IMR-90 (cell line): Measurements from ENCODE around the gene RALGPS1. TPM values are rescaled to one million over a fixed set of nuclear protein-coding genes. Genes with fewer than 3 reads are reported as not detected.
A peak's percentile ranks its signal among the peaks of the same experiment; 100 is the strongest.

ENCODE experiments used
- ATAC-seq: fragments of 200-7000 bp; cut with Tn5 transposase; 2 replicates; pipeline ENCODE4 v1.9.1; 2020; ENCODE audit warnings: low read depth, mild to moderate bottlenecking, moderate library complexity
- BruUV-seq: library from RNA; stranded (reverse); fragments of 400-500 nt; replicated peaks from 2 replicates; lab custom pipeline; 2021; lab: Mats Ljungman, UMichigan
- CTCF ChIA-PET: fragments of 300-600 bp; formaldehyde crosslinking; extraction: SDS; loops from one replicate; lab custom pipeline; 2021; ENCODE audit warnings: antibody characterized with exemption; lab: Yijun Ruan, JAX
- POLR2A ChIA-PET: fragments of 300-600 bp; sonication (Branson Sonifier 250); formaldehyde crosslinking; loops from one replicate; lab custom pipeline; 2022; ENCODE audit warnings: antibody characterized with exemption; ENCODE audit not compliant: unreplicated experiment; lab: Charles Lee
- DNase-seq: peaks from one replicate; pipeline ENCODE4 v3.0.0; 2013
- H2AFZ ChIP-seq: replicated peaks from 2 replicates; pipeline ENCODE3; 2013; ENCODE audit warnings: low read length, mild to moderate bottlenecking; ENCODE audit not compliant: poor library complexity
- H2AK5ac ChIP-seq: 2 replicates; pipeline ENCODE4 v1.6.1; 2013; ENCODE audit warnings: low read depth, low read length, inconsistent platforms
- H2AK9ac ChIP-seq: replicated peaks from 2 replicates; pipeline ENCODE3; 2013; ENCODE audit warnings: mild to moderate bottlenecking, low read depth, low read length, moderate library complexity; ENCODE audit not compliant: poor library complexity
- H2BK120ac ChIP-seq: 2 replicates; pipeline ENCODE4 v1.6.1; 2013; ENCODE audit warnings: low read depth, low read length, inconsistent platforms
- H2BK15ac ChIP-seq: 3 replicates; pipeline ENCODE4 v1.6.1; 2013; ENCODE audit warnings: low read depth, low read length, inconsistent platforms
- H2BK20ac ChIP-seq: 2 replicates; pipeline ENCODE4 v1.6.1; 2013; ENCODE audit warnings: low read depth, mild to moderate bottlenecking, inconsistent platforms, low read length, moderate library complexity
- H2BK5ac ChIP-seq: 2 replicates; pipeline ENCODE4 v1.6.1; 2013; ENCODE audit warnings: mild to moderate bottlenecking, low read depth, low read length, inconsistent platforms; ENCODE audit not compliant: poor library complexity, severe bottlenecking
- H3K14ac ChIP-seq: replicated peaks from 2 replicates; pipeline ENCODE4 v1.6.1; 2013; ENCODE audit warnings: low read depth, low read length, inconsistent platforms
- H3K18ac ChIP-seq: 2 replicates; pipeline ENCODE4 v1.6.1; 2013; ENCODE audit warnings: low read depth, low read length, control low read depth
- H3K23ac ChIP-seq: 2 replicates; pipeline ENCODE4 v1.6.1; 2013; ENCODE audit warnings: low read depth, low read length, inconsistent platforms
- H3K27ac ChIP-seq: 2 replicates; pipeline ENCODE4 v1.5.1; 2013; ENCODE audit warnings: mild to moderate bottlenecking, control low read depth, low read length; ENCODE audit not compliant: insufficient read depth
- H3K27me3 ChIP-seq: 2 replicates; pipeline ENCODE4 v1.6.1; 2013; ENCODE audit warnings: low read length; ENCODE audit not compliant: control insufficient read depth, insufficient read depth
- H3K36me3 ChIP-seq: 2 replicates; pipeline ENCODE4 v1.6.1; 2013; ENCODE audit warnings: low read length, mixed read lengths; ENCODE audit not compliant: control insufficient read depth, insufficient read depth
- H3K4ac ChIP-seq: 2 replicates; pipeline ENCODE4 v1.6.1; 2013; ENCODE audit warnings: low read depth, low read length, inconsistent platforms
- H3K4me1 ChIP-seq: 2 replicates; pipeline ENCODE4 v1.6.1; 2013; ENCODE audit warnings: low read length, mixed read lengths; ENCODE audit not compliant: control insufficient read depth, insufficient read depth
- H3K4me2 ChIP-seq: 2 replicates; pipeline ENCODE4 v1.6.1; 2013; ENCODE audit warnings: low read depth, mild to moderate bottlenecking, control low read depth, low read length, moderate library complexity
- H3K4me3 ChIP-seq: 2 replicates; pipeline ENCODE4 v1.5.1; 2013; ENCODE audit warnings: low read depth, mild to moderate bottlenecking, control low read depth, low read length, moderate library complexity; ENCODE audit not compliant: insufficient read depth
- H3K56ac ChIP-seq: 2 replicates; pipeline ENCODE4 v1.6.1; 2013; ENCODE audit warnings: low read length, inconsistent platforms; ENCODE audit not compliant: insufficient read depth; ENCODE audit errors: extremely low read depth
- H3K79me1 ChIP-seq, 2 experiments: 2 replicates each; pipeline ENCODE4 v1.6.1; 2013; ENCODE audit warnings: low read length in 2 of 2, inconsistent platforms in 1 of 2, low read depth in 1 of 2
- H3K9ac ChIP-seq: 2 replicates; pipeline ENCODE4 v1.6.1; 2013; ENCODE audit warnings: low read depth, low read length, control low read depth
- H3K9me1 ChIP-seq: 2 replicates; pipeline ENCODE4 v1.6.1; 2013; ENCODE audit warnings: low read length, inconsistent platforms; ENCODE audit not compliant: insufficient read depth
- H3K9me3 ChIP-seq: 2 replicates; pipeline ENCODE4 v1.6.1; 2013; ENCODE audit warnings: low read length; ENCODE audit not compliant: control insufficient read depth, insufficient read depth
- H4K20me1 ChIP-seq: 2 replicates; pipeline ENCODE4 v1.6.1; 2013; ENCODE audit warnings: low read length, inconsistent platforms; ENCODE audit not compliant: insufficient read depth
- H4K5ac ChIP-seq: 2 replicates; pipeline ENCODE4 v1.6.1; 2013; ENCODE audit warnings: mild to moderate bottlenecking, low read depth, low read length, control low read depth
- H4K8ac ChIP-seq, 2 experiments: 2 replicates each; pipeline ENCODE4 v1.6.1; 2013; ENCODE audit warnings: low read depth in 2 of 2, low read length in 2 of 2, control low read depth in 1 of 2, inconsistent platforms in 1 of 2
- H4K91ac ChIP-seq: 2 replicates; pipeline ENCODE4 v1.6.1; 2013; ENCODE audit warnings: low read depth, low read length, inconsistent platforms; ENCODE audit not compliant: insufficient read depth
- CEBPB ChIP-seq: IDR thresholded peaks from 2 replicates; pipeline ENCODE4 v1.6.1; 2012; ENCODE audit warnings: low read depth, low read length, improper control_type of control experiment
- CHD1 ChIP-seq: IDR thresholded peaks from 2 replicates; pipeline ENCODE4 v1.6.1; 2012; ENCODE audit warnings: low read depth, low read length, improper control_type of control experiment
- WGBS, 2 experiments: methylation state at CpG; one replicate each; pipeline versions ENCODE4 v1.1.5 to v1.1.7; 2013; ENCODE audit warnings: missing lambda C conversion rate in 2 of 2; ENCODE audit not compliant: insufficient read length in 1 of 2; ENCODE audit errors: extremely low coverage in 2 of 2; 5-methylcytosine and 5-hydroxymethylcytosine counted together
- dilution Hi-C: fragments of 300-500 bp; cut with HindIII; formaldehyde crosslinking; loops from one replicate; pipeline ENCODE4 v1.14.3; 2018; ENCODE audit warnings: low sequenced_read_pairs; ENCODE audit not compliant: unreplicated experiment
- in situ Hi-C: fragments of 300-500 bp; cut with MboI; formaldehyde crosslinking; loops from 3 replicates; pipeline ENCODE4 v1.14.3; 2019; ENCODE audit warnings: low sequenced_read_pairs, inconsistent platforms, mixed read lengths
- intact Hi-C: fragments of 100-400 bp; cut with micrococcal nuclease; formaldehyde crosslinking; loops from 2 replicates; pipeline ENCODE4 v1.10.0; 2022
- polyA plus RNA-seq, 3 experiments: library from polyadenylated mRNA; depleted of rRNA; stranded (reverse); fragments of >200 nt; gene quantifications; 2 replicates each; pipeline ENCODE4 v1.2.3, GENCODE V29; 2012; ENCODE audit warnings: low replicate concordance in 1 of 3
- total RNA-seq: library from RNA; depleted of rRNA; stranded (reverse); fragments of >200 nt; gene quantifications from 2 replicates; pipeline ENCODE4 v1.2.3, GENCODE V29; 2012

RALGPS1 gene
- total and polyA plus RNA-seq, 2 of the 4 experiments (the other 2 are of a cell fraction): 0.90 to 2.8 TPM

DNA sequence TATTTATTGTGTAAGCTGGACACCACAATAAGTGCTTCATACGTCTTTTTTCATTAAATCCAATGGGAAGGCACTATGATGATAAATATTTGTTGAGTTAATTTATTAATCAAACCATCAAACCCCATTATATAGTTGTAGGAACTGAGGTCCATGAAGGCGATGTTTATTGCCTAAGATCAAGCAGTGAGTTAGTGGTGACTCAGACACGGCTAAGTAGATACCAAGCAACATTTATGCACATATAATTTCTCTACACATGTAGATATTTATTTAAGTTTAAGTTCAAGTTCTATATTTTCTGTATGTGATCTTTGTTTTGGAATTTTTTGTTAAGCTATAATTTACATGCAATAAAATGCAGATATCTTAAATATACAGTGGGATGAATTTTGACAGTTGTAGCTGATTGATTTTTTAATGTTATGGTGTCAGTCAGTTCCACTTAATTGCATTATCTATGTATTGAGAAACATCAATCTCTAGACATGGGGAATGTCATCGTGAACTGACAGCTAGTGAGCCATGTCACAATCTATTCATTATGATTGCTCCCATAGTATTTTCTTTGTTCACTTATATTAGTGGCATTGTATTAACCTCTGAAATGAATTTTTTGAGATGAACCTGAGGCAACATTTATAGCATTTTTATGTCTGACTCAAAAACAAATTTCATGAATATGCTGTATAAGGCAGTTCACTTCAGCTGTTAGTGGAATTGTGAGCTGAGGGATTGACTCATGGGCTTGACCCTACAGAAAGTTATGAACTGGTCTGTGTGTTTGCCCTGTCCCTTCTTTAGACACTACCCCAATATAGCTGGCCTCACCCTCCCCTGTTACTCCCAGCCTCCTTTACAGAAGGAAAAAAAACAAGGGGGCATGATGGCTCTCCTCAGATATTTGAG lies 338.1 kb downstream of the RALGPS1 start:
- H3K56ac ChIP-seq: no peak overlapping the region
- no peak overlapping the region for H4K91ac ChIP-seq
- no peak overlapping the region for H2AK9ac ChIP-seq
- no peak overlapping the region for H4K5ac ChIP-seq
- ChIA-PET POLR2A (no interaction called here), CTCF (interaction anchor here (1.2 kb wide), 1 partner anchor 11 kb away, joined by 3 read pairs; no protein-coding TSS in a partner anchor)
- H3K4me1 ChIP-seq: no peaks in the 10 kb centered on the region
- H3K4me3 ChIP-seq: no peak overlapping the region
- in situ Hi-C loops: no loop called here
- H4K20me1 ChIP-seq: no peaks in the 10 kb centered on the region
- H2AFZ ChIP-seq: no peak overlapping the region
- intact Hi-C loops: no loop called here
- H3K27me3 ChIP-seq: no peaks in the 10 kb centered on the region
- no peak overlapping the region for H2AK5ac ChIP-seq
- H2BK120ac ChIP-seq: no peak overlapping the region
- H3K23ac ChIP-seq: no peak overlapping the region
- no peaks in the 10 kb centered on the region for H3K79me1 ChIP-seq
- no peak overlapping the region for H3K27ac ChIP-seq
- H3K4ac ChIP-seq: no peak overlapping the region
- H3K9me1 ChIP-seq: no peaks in the 10 kb centered on the region
- ATAC-seq: no peak
- H2BK15ac ChIP-seq: no peak overlapping the region
- DNase-seq: peak; percentile 23
- no peak overlapping the region for H3K14ac ChIP-seq
- BruUV-seq: no TSS peak
- H4K8ac ChIP-seq: no peak overlapping the region
- TF ChIP-seq CEBPB (peak; percentile 38; the same call in 1 of the 2 replicates), CHD1 (no peak)
- no peak overlapping the region for H2BK5ac ChIP-seq
- no CpG with 5 or more reads among the region's 4 CpGs for WGBS, 2 experiments
- no peak overlapping the region for H3K4me2 ChIP-seq
- H3K9me3 ChIP-seq: no peaks in the 10 kb centered on the region
- H3K9ac ChIP-seq: no peak overlapping the region
- no peak overlapping the region for H2BK20ac ChIP-seq
- H3K36me3 ChIP-seq: no peaks in the 10 kb centered on the region
- H3K18ac ChIP-seq: no peak overlapping the region
- dilution Hi-C loops: no loop called here
